ENCODE results near the gene USP46.

DNA sequence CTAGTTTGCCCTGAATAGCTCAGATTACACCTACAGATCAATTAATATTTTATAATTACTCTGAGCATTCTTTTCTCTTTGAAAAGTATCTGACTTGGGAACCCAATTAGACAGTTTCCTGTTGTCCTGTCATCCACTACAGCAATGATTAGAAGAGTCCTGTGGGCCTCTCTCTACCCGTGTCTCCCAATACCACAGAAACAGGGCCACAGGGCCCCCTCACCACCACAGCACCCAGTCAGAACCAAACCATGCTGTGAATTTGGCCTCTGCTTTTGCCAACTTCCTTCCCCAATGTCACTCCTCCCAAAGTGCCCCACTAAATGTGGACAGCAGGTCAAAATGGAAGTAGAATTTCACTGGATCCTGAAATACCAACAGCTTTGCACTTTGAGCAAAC, 10.3 kb downstream of the USP46 start:
- TF ChIP-seq CTCF (IDR thresholded peaks at IDR 0.05) (no peak), ZNF232 (CRISPR knock-in tag; IDR thresholded peaks at IDR 0.05) (no peak), ZNF423 (CRISPR knock-in tag; IDR thresholded peaks at IDR 0.05) (no peak), ESRRA (CRISPR knock-in tag; IDR thresholded peaks at IDR 0.05; ENCODE audit: borderline replicate concordance) (no peak), SMAD3 (CRISPR knock-in tag; IDR thresholded peaks at IDR 0.05; ENCODE audit: borderline replicate concordance) (no peak)
- TF ChIP-seq, protein P1, sequence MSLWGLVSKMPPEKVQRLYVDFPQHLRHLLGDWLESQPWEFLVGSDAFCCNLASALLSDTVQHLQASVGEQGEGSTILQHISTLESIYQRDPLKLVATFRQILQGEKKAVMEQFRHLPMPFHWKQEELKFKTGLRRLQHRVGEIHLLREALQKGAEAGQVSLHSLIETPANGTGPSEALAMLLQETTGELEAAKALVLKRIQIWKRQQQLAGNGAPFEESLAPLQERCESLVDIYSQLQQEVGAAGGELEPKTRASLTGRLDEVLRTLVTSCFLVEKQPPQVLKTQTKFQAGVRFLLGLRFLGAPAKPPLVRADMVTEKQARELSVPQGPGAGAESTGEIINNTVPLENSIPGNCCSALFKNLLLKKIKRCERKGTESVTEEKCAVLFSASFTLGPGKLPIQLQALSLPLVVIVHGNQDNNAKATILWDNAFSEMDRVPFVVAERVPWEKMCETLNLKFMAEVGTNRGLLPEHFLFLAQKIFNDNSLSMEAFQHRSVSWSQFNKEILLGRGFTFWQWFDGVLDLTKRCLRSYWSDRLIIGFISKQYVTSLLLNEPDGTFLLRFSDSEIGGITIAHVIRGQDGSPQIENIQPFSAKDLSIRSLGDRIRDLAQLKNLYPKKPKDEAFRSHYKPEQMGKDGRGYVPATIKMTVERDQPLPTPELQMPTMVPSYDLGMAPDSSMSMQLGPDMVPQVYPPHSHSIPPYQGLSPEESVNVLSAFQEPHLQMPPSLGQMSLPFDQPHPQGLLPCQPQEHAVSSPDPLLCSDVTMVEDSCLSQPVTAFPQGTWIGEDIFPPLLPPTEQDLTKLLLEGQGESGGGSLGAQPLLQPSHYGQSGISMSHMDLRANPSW (CRISPR knock-in tag; conservative IDR thresholded peaks at IDR 0.05; ENCODE audit: low read depth): no peak
